GM21619 (cell line): ENCODE data around the gene CYP4F11.
"Not testable (repeated sequence)": the region's sequence is repeated elsewhere in the genome, so short reads cannot be mapped to it uniquely, and the experiment has no call there.

ENCODE experiments used
- ATAC-seq: cut with Tn5 transposase; IDR thresholded peaks from one replicate; pipeline ENCODE4 v1.9.1; 2021; ENCODE audit not compliant: unreplicated experiment

The CYP4F11 gene

GRCh38 chr19:15926484-15926883 lies 7.8 kb downstream of the CYP4F11 start:
- ATAC-seq = no peak

GRCh38 chr19:15923702-15924101 lies 10.6 kb downstream of the CYP4F11 start:
- ATAC-seq = no peak

GRCh38 chr19:15922021-15922420 lies 12.3 kb downstream of the CYP4F11 start:
- ATAC-seq = no peak

- ATAC-seq = no peak
Measured at GRCh38 chr19:15919243-15919642, 15.1 kb downstream of the CYP4F11 start.

DNA sequence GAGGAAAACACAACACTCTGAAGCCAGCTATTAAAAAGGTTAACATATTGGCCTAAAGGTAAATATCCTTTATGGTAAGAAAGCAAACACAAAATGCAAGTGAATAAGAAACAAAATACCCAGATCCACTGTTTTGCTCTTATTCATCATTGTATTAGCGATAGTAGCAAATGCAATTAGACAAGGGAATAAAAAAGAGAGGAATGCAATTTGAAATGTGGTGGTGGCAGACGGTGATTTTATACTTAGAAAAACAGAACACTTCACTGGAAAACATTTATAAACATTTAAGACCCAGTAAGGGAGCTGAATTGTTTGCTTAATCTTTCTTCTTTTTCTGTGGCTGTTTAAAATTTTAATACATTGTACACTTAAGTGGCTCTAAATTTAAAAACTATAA lies 19.2 kb downstream of the CYP4F11 start:
- no peak for ATAC-seq

GRCh38 chr19:15913830-15914229 lies 20.5 kb downstream of the CYP4F11 start:
- no peak for ATAC-seq

DNA sequence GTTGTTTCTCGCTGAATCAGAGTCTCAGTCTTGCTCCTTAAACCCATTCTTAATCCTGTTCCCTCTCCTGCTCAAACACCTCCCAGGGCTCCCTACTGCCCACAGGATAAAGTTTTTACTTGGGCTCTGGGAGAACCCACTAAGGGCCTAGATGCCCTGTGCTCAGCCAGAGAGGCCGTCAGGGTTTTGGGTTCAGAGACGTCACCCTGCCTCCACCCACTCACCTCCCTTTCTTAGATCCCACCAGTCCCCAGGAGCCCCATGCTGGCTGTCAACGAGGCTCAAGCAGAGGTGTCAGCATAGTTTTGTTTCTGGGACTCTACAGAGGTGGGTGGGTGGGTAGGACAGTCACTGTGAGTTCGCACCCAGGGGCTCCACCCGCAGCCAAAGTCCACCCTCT lies 20.9 kb downstream of the CYP4F11 start:
- no peak for ATAC-seq

- ATAC-seq = no peak
Measured at GRCh38 chr19:15911599-15912235, 22.6 kb downstream of the CYP4F11 start.

DNA sequence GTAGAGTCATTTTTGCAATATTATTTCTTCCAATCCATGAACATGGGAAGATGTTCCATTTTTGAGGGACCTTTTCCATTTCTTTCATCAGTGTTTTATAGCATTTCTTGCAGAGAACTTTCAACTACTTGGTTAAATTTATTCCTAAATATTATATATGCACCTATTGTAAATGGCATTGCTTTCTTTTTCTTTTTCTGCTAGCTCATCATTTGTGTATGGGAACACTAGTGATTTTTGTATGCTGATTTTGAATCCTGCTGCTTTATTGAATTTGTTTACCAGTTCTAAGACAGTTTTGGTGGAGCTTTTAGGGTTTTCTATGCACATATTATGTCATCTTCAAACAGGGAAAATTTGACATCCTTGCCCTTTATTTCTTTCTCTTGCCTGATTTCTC lies 29.3 kb downstream of the CYP4F11 start:
- ATAC-seq = no peak

DNA sequence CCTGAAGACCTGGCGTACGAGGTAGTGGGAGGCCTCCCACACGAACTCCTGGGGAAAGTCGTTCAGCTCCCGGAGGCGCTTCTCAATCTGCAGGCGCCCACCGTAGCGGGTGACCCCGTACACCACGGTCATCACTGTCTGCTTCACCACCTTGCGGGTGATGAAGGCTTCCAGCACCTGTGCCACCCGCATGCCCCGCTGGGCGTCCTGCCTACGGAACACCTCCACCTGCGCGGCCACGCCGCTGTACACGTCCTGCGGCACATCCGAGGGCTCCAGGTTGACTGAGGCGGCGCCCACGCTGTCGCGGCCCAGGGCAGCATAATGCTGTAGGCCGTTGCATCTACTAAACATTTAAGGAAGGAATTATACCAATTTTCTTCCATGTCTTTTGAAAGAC lies 31.4 kb downstream of the CYP4F11 start:
- not testable (repeated sequence) for ATAC-seq

DNA sequence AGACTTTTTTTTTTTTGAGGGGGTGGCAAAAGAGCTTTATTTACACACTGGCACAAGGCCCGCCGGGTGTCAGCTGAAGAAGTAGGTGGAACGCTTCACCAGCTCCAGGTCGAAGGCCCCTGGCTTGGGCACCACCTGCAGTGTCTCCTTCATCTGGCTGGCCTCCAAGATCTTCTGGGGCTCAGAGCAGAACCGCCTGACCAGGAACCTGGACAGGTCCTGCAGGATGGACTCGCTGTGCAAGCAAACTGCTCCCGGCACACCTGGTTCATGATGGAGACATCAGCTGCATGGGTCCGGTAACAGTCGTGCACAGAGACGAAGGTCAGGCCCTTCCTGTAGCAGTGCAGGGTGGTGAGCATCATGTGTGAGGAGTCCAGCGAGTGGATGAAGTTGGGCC lies 32.1 kb downstream of the CYP4F11 start:
- ATAC-seq = no peak

GRCh38 chr19:15900504-15900903 lies 33.8 kb downstream of the CYP4F11 start:
- no peak for ATAC-seq

DNA sequence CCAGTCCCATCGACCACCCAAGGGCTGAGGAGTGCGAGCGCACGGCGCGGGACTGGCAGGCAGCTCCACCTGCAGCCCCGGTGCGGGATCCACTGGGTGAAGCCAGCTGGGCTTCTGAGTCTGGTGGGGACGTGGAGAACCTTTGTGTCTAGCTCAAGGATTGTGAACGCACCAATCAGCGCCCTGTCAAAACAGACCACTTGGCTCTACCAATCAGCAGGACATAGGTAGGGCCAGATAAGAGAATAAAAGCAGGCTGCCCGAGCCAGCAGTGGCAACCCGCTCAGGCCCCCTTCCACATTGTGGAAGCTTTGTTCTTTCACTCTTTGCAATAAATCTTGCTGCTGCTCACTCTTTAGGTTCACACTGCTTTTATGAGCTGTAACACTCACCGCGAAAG lies 34.3 kb downstream of the CYP4F11 start:
- ATAC-seq = not testable (repeated sequence)

DNA sequence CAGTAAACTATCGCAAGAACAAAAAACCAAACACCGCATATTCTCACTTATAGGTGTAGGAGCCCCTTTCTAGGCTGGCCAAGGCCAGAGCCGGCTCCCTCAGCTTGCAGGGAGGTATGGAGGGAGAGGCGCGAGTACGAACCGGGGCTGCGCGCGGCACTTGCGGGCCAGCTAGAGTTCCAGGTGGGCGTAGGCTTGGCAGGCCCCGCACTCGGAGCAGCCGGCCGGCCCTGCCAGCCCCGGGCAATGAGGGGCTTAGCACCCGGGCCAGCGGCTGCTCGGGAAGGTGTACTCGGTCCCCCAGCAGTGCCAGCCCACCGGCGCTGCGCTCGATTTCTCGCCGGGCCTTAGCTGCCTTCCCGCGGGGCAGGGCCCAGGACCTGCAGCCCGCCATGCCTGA lies 34.8 kb downstream of the CYP4F11 start:
- not testable (repeated sequence) for ATAC-seq

DNA sequence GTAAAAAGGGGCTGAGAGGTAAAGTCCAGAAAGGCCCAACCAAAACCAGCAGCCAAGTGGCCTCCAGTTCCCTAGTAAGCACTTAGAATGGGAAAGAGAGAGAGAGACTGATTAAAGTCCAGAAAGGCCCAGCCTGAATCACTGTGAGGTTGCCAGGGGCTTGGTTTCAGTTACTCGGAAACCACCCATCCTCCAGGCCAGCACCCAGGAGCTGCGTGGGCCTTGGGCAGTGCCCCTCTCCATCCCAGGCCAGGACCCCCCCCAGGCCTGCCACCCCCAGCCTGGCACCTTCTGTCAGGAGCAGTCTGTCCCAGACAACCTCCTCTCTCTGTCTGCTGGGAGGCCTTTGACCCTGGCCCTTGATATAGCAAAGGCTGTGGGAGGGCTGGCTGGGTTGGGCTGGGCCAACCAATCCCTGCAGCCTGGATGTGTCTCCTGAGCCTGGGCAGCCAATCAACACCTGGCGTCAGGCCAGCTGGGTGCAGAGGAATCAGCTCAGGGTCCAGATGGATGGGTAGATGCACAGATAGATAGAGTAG lies 36.5 kb downstream of the CYP4F11 start, which contains the start of gene CYP4F2:
Gene CYP4F2, minus strand, starts transcription at position 337 of the 539 bp plus-strand sequence. CDS start 463 bp downstream, outside the sequence.
- no peak for ATAC-seq

GRCh38 chr19:15897026-15897737 lies 37.1 kb downstream of the CYP4F11 start:
- no peak for ATAC-seq

- ATAC-seq = no peak
Measured at GRCh38 chr19:15895876-15896430, 38.4 kb downstream of the CYP4F11 start.

DNA sequence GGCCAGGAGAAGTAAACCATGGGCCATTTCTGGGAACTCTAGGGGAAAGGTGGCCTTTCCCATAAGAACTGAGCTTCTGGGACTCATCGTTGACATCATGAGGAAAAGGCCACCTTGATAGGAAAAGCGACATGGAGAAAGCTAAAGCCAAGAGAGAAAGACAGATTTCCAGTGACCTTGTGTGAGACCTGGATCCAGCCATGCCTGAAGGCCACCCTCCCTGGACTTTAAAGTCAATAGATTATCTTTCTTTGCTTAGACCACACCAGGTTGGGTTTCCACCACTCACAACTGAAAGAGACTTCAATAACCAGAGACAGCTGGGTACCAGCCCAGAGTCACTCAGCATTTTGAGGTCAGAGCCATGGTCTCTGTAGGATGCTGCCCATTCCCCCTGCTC lies 40.0 kb downstream of the CYP4F11 start:
- ATAC-seq = no peak

DNA sequence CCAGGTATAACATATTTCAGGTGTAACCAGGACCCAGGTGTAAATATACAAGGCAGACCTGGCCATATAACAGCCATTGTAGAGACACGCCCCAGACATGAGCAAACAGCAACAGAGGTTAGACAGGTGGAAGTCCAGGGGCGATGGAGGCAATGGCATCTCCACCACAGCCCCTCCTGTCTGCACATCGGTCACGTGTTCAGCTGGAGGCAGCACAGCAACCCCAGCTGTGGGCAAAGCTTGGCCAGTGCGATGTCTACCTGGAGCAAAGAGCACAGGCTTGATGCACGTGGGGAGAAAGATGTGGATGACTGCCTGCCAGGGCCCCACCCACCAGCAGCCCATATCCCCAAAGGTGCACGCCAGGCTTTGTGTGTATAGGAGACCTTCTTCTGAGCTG lies 40.9 kb downstream of the CYP4F11 start:
- no peak for ATAC-seq

- ATAC-seq = no peak
Measured at GRCh38 chr19:15892012-15892411, 42.3 kb downstream of the CYP4F11 start.

DNA sequence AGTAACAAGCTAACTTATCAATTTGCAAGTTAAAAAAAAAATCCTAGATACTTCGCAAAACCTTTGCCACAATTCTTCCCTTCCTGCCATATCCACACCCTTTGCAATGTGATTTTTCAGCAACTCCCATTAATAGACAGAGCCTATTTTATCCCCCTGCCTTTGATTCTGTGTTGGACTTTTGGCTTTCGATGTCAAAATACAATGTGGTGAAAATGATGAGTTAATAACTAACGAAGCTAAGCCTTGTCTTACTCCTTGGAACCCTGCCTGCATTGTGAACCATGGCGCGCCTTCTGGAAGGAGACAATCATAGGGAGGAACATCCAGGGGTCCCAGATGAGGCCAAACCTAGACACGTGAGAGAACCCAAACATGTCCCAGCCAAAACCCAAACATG lies 42.9 kb downstream of the CYP4F11 start:
- ATAC-seq = no peak

DNA sequence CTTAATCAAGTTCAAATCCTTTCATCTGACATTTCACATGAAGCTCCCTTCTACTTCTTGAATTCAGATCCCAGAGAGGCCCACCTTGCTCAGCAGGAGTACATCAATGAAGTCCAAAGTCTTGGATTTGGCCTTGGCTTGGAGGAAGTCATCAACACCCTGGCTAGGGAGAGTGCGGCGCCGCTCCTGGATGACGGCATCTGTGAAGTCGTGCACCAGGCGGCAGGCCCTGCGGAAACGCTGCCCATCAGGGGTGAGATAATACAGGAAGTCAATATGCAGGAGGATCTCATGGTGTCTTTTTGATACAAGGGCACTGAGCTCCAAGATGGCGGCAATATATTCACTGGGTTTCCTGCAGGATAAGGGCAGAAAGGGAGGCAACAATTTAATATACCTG lies 45.0 kb downstream of the CYP4F11 start:
- not testable (repeated sequence) for ATAC-seq
